ENCODE data around the gene SLC66A2. TPM values are rescaled to one million over a fixed set of nuclear protein-coding genes. Genes with fewer than 3 reads are reported as not detected.

SLC66A2 gene
- total and polyA plus RNA-seq, 7 donors: 27.3 to 59.4 (median 33.2) TPM

DNA sequence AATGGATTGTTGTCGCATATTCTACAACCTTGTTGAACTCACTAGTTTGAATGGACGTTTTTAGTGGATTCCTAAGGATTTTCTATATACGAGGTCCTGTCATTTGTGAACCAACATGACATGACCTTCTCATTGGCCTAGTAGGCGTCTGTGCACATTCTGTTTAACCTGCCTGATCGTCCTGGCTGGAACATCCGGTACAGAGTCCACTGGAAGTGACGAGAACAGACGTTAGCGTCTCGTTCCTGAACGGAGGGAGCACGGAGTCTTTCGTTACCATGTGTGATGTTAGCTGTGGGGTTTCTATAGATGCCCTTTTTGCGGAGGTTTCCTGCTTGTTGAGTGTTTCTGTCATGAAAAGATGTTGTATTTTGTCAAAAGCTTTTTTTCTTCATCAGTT lies 61.9 kb downstream of the SLC66A2 start:
- Histone ChIP-seq H3K9me3 (peaks cover 0 to 36% (median 6%) of the 10 kb centered on the region in 4 donors), H3K4me1 (no peaks in the 10 kb centered on the region), H3K27ac (no peak overlapping the region), H3K4me3 (no peak overlapping the region), H3K27me3 (peaks cover 0 to 6% (median 0%) of the 10 kb centered on the region in 3 donors), H3K36me3 (no peaks in the 10 kb centered on the region)
- 92% methylated on average over 14 of the region's 14 CpGs for WGBS, 2 donors
- TF ChIP-seq POLR2A (IDR thresholded peaks at IDR 0.05) (no peak), EP300 (IDR thresholded peaks at IDR 0.05) (no peak), POLR2AphosphoS5 (IDR thresholded peaks at IDR 0.05) (no peak)
- TF ChIP-seq, protein P1, sequence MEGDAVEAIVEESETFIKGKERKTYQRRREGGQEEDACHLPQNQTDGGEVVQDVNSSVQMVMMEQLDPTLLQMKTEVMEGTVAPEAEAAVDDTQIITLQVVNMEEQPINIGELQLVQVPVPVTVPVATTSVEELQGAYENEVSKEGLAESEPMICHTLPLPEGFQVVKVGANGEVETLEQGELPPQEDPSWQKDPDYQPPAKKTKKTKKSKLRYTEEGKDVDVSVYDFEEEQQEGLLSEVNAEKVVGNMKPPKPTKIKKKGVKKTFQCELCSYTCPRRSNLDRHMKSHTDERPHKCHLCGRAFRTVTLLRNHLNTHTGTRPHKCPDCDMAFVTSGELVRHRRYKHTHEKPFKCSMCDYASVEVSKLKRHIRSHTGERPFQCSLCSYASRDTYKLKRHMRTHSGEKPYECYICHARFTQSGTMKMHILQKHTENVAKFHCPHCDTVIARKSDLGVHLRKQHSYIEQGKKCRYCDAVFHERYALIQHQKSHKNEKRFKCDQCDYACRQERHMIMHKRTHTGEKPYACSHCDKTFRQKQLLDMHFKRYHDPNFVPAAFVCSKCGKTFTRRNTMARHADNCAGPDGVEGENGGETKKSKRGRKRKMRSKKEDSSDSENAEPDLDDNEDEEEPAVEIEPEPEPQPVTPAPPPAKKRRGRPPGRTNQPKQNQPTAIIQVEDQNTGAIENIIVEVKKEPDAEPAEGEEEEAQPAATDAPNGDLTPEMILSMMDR (IDR thresholded peaks at IDR 0.05): no peak
- intact Hi-C loops (cut with DNase I): no loop called here
- no peak for DNase-seq

DNA sequence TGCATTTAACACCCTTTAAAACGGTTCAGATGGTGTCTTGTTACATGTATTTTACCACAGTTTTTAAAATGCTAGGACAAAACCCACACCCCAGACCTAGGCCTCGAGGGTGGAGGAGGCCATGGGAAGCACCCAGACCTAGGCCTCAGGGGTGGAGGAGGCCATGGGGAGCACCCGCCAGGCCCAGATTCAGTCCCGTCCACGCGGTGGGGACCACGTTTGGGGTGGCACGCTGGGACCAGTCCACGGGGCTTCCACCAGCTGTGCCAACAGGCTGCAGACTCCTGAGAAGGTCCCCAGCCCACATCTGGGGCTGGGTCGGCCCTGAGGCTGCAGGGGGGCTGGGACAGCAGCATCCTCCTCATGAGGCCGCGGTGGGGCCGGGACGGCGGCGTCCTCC lies 63.4 kb downstream of the SLC66A2 start:
- Histone ChIP-seq H3K4me1 (no peaks in the 10 kb centered on the region), H3K36me3 (no peaks in the 10 kb centered on the region), H3K27me3 (peaks cover 0 to 6% (median 0%) of the 10 kb centered on the region in 3 donors), H3K27ac (no peak overlapping the region), H3K9me3 (peaks cover 0 to 25% (median 4%) of the 10 kb centered on the region in 4 donors), H3K4me3 (no peak overlapping the region)
- 89 to 96% methylated on average over 16 of the region's 16 CpGs for WGBS, 2 donors
- DNase-seq: no peak
- intact Hi-C loops (cut with DNase I): no loop called here
- TF ChIP-seq, protein P1 (IDR thresholded peaks at IDR 0.05): no peak
- TF ChIP-seq POLR2A (IDR thresholded peaks at IDR 0.05): no peak
- no peak for TF ChIP-seq POLR2AphosphoS5 (IDR thresholded peaks at IDR 0.05)
- no peak for TF ChIP-seq EP300 (IDR thresholded peaks at IDR 0.05)

DNA sequence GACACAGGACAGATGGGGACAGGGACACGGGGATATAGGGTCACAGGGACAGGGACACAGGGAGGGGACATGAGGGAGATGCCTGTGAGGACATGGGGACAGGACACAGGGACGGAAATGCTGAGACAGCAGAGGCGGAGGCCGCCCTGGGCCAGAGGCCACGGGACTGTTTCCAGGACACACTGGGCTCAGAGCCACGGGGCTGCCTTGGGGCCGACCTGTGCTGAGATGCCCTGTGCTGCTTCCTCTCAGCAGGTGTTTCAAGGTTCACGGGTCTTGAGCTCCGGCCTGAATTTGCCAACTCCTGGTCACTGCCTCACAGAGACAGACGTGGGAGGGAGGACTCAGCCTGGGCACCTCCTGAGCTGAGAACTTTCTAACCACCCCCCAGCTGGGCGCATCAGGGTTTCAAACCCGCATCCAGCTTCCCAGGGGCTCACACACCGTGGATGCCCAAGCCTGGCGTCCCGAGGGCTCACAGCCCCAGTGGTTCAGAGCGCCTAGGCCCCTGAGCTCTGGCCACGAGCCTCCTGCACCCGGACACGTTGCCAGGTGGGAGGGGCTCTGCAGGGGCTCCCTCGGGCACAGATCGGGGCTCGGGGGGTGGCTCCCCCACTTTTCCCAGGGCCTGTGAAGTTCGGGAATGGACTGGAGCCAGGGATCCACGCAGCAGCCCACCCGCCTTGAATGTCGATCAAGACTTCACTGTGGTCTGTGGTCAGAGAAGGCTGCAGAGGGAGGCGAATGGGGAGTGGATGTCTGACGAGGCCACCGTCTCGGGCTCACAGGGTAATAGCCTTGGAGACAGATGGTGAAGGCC lies 64.1 kb downstream of the SLC66A2 start:
- Histone ChIP-seq H3K4me3 (no peak overlapping the region), H3K27me3 (peaks cover 0 to 6% (median 0%) of the 10 kb centered on the region in 3 donors), H3K9me3 (peaks cover 0 to 25% (median 4%) of the 10 kb centered on the region in 4 donors), H3K4me1 (no peaks in the 10 kb centered on the region), H3K27ac (no peak overlapping the region), H3K36me3 (no peaks in the 10 kb centered on the region)
- DNase-seq: peak; percentile 57
- intact Hi-C loops (cut with DNase I): no loop called here
- 94 to 95% methylated on average over 30 of the region's 30 CpGs for WGBS, 2 donors
- no peak for TF ChIP-seq EP300 (IDR thresholded peaks at IDR 0.05)

DNA sequence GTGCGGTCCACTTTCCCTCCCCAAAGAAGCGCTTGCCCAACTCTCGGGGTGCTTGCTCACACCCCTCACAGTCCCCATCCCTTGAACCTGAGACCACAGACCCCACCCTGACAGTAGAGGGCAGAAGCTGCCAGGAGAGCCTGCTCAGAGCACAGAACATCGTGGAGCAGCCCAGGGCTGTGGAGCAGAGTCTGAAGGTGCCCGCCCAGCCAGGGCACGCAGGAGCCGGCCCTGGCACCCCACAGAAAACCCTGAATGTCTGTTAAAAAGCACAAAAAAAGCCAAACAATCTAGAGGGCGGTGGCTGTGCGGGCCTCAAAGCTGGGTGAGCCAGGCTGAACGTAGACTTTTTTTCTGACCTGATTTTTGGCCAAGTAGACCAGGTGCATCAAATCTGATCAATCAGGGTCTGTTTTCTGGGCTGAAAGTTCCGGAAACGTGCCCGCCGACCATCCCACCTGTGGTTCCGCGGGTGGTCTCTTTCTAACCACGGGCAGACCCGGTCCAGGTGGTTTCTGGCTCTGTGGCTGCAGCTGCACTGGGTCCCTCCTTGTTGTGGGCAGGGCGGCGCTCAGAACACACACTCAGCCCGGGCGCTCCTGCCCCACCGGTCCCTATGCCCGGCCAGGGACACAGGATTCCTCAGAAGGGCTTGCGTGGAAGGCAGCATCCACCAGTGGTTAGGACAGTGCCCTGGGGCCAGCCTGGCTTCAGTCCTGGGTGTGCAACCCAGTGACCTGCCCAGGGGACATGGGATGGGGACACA lies 66.3 kb downstream of the SLC66A2 start:
- H3K36me3 ChIP-seq: no peaks in the 10 kb centered on the region
- peaks cover 0 to 12% (median 1%) of the 10 kb centered on the region in 4 donors for H3K9me3 ChIP-seq
- TF ChIP-seq POLR2A (IDR thresholded peaks at IDR 0.05) (no peak), EP300 (IDR thresholded peaks at IDR 0.05) (no peak), POLR2AphosphoS5 (IDR thresholded peaks at IDR 0.05) (no peak)
- TF ChIP-seq, protein P1 (IDR thresholded peaks at IDR 0.05): no peak
- 88 to 90% methylated on average over 25 of the region's 25 CpGs for WGBS, 2 donors
- H3K4me3 ChIP-seq: no peak overlapping the region
- DNase-seq: peak; percentile 49
- no peak overlapping the region for H3K27ac ChIP-seq
- no peaks in the 10 kb centered on the region for H3K4me1 ChIP-seq
- intact Hi-C loops (cut with DNase I): no loop called here
- peaks cover 0 to 6% (median 0%) of the 10 kb centered on the region in 3 donors for H3K27me3 ChIP-seq

Data from sigmoid colon (tissue), 7 donors.